NCI-H1694 (cell line): ENCODE measurements around the gene NCS1.

Experiments
- DNase-seq: peaks from one replicate; lab custom pipeline; 2025; lab: John Stamatoyannopoulos, UW

NCS1 gene

GRCh38 chr9:130172161-130172857 lies at the start of gene NCS1:
Gene NCS1, plus strand, starts transcription at chr9:130172404. Its CDS starts 260 bp downstream, at chr9:130172664.
- DNase-seq: no peak

- DNase-seq: no peak
Measured at GRCh38 chr9:130122456-130122855, 49.7 kb upstream of the NCS1 start.

GRCh38 chr9:130124085-130124860 lies 47.9 kb upstream of the NCS1 start:
- DNase-seq: no peak

GRCh38 chr9:130126721-130127433 lies 45.3 kb upstream of the NCS1 start:
- DNase-seq: no peak

- DNase-seq: no peak
Measured at GRCh38 chr9:130128251-130128650, 44.0 kb upstream of the NCS1 start.

GRCh38 chr9:130128733-130129431 lies 43.3 kb upstream of the NCS1 start:
- no peak for DNase-seq

GRCh38 chr9:130129432-130130061 lies 42.7 kb upstream of the NCS1 start:
- no peak for DNase-seq

- no peak for DNase-seq
Measured at GRCh38 chr9:130132746-130133145, 39.5 kb upstream of the NCS1 start.

GRCh38 chr9:130137081-130137640 lies 35.0 kb upstream of the NCS1 start:
- no peak for DNase-seq

- DNase-seq: no peak
Measured at GRCh38 chr9:130137641-130138081, 34.5 kb upstream of the NCS1 start.

GRCh38 chr9:130138171-130138653 lies 34.0 kb upstream of the NCS1 start:
- DNase-seq: no peak

- DNase-seq: no peak
Measured at GRCh38 chr9:130138791-130139190, 33.4 kb upstream of the NCS1 start.

GRCh38 chr9:130139251-130139650 lies 33.0 kb upstream of the NCS1 start:
- no peak for DNase-seq

GRCh38 chr9:130140706-130141105 lies 31.5 kb upstream of the NCS1 start:
- no peak for DNase-seq

GRCh38 chr9:130142056-130142455 lies 30.1 kb upstream of the NCS1 start:
- no peak for DNase-seq

- DNase-seq: no peak
Measured at GRCh38 chr9:130142641-130143040, 29.6 kb upstream of the NCS1 start.

- DNase-seq: no peak
Measured at GRCh38 chr9:130143279-130143893, 28.8 kb upstream of the NCS1 start.

GRCh38 chr9:130143958-130144366 lies 28.2 kb upstream of the NCS1 start:
- no peak for DNase-seq

- no peak for DNase-seq
Measured at GRCh38 chr9:130144703-130145102, 27.5 kb upstream of the NCS1 start.

- DNase-seq: no peak
Measured at GRCh38 chr9:130145658-130146057, 26.5 kb upstream of the NCS1 start.

- DNase-seq: no peak
Measured at GRCh38 chr9:130147198-130147597, 25.0 kb upstream of the NCS1 start.
